ENCODE results near the gene SLC8A1. TPM values are rescaled to one million over a fixed set of nuclear protein-coding genes. Genes with fewer than 3 reads are reported as not detected.

SLC8A1 gene
- total and polyA plus RNA-seq, 2 donors from 2014 or later, result 12.9 to 33.9 TPM

DNA sequence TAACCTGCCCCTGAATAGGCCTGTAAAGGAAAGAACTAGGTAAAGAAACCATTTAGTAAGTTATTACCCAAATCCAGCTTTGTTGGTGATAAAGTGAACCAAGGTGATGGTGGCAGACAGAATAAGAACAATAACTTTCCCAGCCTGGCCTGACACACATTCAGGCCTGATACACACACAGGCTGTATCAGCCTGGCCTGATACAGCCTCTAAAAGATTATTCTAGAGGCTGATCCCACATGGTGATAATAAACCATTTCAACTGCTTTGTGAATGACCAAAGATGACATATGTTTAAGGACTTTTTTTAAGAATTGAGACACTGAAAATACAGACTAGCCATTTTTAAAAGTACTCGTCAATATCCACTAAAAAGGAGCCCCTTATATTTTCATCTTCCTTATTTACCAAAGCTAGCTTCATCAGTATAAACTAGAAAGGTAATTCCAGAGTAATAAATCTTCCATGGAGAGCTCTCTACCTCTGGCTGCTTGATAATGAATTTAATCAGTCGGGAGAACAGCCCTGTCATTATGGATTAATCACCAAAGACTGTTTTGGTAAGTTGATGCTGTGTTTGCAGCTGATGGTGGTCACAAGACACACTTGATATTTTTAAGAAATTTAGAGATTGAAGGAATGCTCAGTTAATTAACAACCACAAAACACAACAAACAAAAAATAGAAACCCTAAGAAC is 77.2 kb downstream of the SLC8A1 start:
- no peaks in the 10 kb centered on the region for H3K9me3 ChIP-seq (ENCODE audit: control insufficient read depth in 2 of 3, insufficient read depth in 1 of 3, low read length in 3 of 3)
- intact Hi-C loops (cut with DNase I), result no loop called here
- H3K27ac ChIP-seq (ENCODE audit: low read depth in 2 of 2, low read length in 2 of 2), result no peak overlapping the region
- H3K4me3 ChIP-seq (ENCODE audit: low read length in 3 of 3), result no peak overlapping the region
- no peaks in the 10 kb centered on the region for H3K4me1 ChIP-seq (ENCODE audit: control insufficient read depth in 2 of 3, insufficient read depth in 2 of 3, low read depth in 1 of 3, low read length in 3 of 3)
- TF ChIP-seq, protein P1, sequence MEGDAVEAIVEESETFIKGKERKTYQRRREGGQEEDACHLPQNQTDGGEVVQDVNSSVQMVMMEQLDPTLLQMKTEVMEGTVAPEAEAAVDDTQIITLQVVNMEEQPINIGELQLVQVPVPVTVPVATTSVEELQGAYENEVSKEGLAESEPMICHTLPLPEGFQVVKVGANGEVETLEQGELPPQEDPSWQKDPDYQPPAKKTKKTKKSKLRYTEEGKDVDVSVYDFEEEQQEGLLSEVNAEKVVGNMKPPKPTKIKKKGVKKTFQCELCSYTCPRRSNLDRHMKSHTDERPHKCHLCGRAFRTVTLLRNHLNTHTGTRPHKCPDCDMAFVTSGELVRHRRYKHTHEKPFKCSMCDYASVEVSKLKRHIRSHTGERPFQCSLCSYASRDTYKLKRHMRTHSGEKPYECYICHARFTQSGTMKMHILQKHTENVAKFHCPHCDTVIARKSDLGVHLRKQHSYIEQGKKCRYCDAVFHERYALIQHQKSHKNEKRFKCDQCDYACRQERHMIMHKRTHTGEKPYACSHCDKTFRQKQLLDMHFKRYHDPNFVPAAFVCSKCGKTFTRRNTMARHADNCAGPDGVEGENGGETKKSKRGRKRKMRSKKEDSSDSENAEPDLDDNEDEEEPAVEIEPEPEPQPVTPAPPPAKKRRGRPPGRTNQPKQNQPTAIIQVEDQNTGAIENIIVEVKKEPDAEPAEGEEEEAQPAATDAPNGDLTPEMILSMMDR (IDR thresholded peaks at IDR 0.05; ENCODE audit: borderline replicate concordance, extremely low read depth, insufficient read depth), result no peak
- FAIRE-seq, result no peak
- no peaks in the 10 kb centered on the region for H3K36me3 ChIP-seq (ENCODE audit: control insufficient read depth in 2 of 3, insufficient read depth in 3 of 3, low read length in 3 of 3)
- no peaks in the 10 kb centered on the region for H3K27me3 ChIP-seq (ENCODE audit: control insufficient read depth, insufficient read depth, low read length)
- H3K9ac ChIP-seq (ENCODE audit: low read length in 3 of 3), result no peak overlapping the region
- peak in 1 of 5 donors; percentile 30 for DNase-seq

DNA sequence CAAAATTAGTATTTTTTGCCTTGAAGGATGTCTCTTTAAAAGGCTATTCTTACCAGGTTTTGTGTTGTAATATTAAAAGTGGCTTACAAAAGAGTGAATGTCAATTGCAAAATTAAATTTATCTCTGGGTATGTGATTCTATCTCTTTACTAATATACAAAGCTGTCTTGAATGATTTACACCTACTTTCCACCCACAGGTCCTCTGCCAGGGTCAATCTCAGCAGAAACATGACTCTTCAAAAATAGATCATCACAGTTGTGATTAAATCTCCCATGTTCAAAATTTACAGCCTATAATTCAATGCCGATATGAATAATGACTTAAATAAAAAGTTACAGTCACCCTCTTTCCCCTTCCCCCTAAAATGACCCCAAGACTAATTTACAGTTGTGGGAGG is 78.8 kb downstream of the SLC8A1 start:
- TF ChIP-seq, protein P1 (IDR thresholded peaks at IDR 0.05; ENCODE audit: borderline replicate concordance, extremely low read depth, insufficient read depth), result no peak
- DNase-seq (peak in 2 of 5 donors; percentile 30 to 66), FAIRE-seq (no peak)
- Histone ChIP-seq H3K27ac (ENCODE audit: low read depth in 2 of 2, low read length in 2 of 2) (no peak overlapping the region), H3K9ac (ENCODE audit: low read length in 3 of 3) (no peak overlapping the region), H3K4me1 (ENCODE audit: control insufficient read depth in 2 of 3, insufficient read depth in 2 of 3, low read depth in 1 of 3, low read length in 3 of 3) (no peaks in the 10 kb centered on the region), H3K36me3 (ENCODE audit: control insufficient read depth in 2 of 3, insufficient read depth in 3 of 3, low read length in 3 of 3) (no peaks in the 10 kb centered on the region), H3K4me3 (ENCODE audit: low read length in 3 of 3) (no peak overlapping the region), H3K9me3 (ENCODE audit: control insufficient read depth in 2 of 3, insufficient read depth in 1 of 3, low read length in 3 of 3) (no peaks in the 10 kb centered on the region), H3K27me3 (ENCODE audit: control insufficient read depth, insufficient read depth, low read length) (no peaks in the 10 kb centered on the region)
- intact Hi-C loops (cut with DNase I), result no loop called here

DNA sequence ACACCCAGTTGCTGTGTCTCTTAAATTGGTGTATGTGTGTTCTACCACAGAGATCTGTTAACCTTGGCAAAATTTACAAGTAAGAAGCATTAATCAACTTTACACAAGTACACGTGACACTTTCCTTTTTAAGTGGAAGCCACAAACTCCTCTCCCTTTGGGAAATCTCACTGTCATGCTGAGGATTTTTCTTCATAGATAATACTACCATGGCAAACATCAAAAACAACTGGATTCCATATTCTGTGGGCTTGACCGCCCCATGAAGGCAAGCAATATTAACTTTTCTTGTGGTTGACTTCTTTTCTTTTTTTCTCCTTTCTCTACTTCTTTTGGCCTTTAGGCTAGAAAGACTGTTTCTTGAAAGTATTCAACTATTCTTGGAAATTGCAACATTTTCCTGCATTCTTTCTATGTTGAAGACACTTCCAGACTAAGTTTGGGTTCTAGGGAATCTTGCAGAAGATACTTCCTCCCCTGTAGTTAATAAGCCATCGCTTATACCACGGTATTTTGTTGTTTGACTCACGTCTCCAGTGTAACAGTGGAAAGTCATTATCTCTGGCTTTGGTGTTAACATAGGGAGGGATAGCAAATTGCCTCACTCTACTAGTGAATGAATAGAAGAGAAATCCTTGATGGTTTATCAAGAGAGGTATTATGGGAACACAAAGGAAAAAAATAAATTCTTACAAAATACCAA is 79.5 kb downstream of the SLC8A1 start:
- TF ChIP-seq, protein P1 (IDR thresholded peaks at IDR 0.05; ENCODE audit: borderline replicate concordance, extremely low read depth, insufficient read depth), result no peak
- H3K4me1 ChIP-seq (ENCODE audit: control insufficient read depth in 2 of 3, insufficient read depth in 2 of 3, low read depth in 1 of 3, low read length in 3 of 3), result no peaks in the 10 kb centered on the region
- no peaks in the 10 kb centered on the region for H3K9me3 ChIP-seq (ENCODE audit: control insufficient read depth in 2 of 3, insufficient read depth in 1 of 3, low read length in 3 of 3)
- intact Hi-C loops (cut with DNase I), result no loop called here
- H3K4me3 ChIP-seq (ENCODE audit: low read length in 3 of 3), result no peak overlapping the region
- FAIRE-seq, result no peak
- no peaks in the 10 kb centered on the region for H3K36me3 ChIP-seq (ENCODE audit: control insufficient read depth in 2 of 3, insufficient read depth in 3 of 3, low read length in 3 of 3)
- H3K27ac ChIP-seq (ENCODE audit: low read depth in 2 of 2, low read length in 2 of 2), result peak overlapping the region in 1 of 2 donors; percentile 48
- DNase-seq, result peak in 1 of 5 donors; percentile 68
- no peaks in the 10 kb centered on the region for H3K27me3 ChIP-seq (ENCODE audit: control insufficient read depth, insufficient read depth, low read length)
- H3K9ac ChIP-seq (ENCODE audit: low read length in 3 of 3), result no peak overlapping the region

All from kidney (tissue), 14 donors.